Amniotic stem cell (primary cell): Measurements from ENCODE around the gene RNF2.

Source experiments
- DNase-seq: peaks from one replicate; lab custom pipeline; 2025; lab: John Stamatoyannopoulos, UW

RNF2 gene

GRCh38 chr1:185096531-185096930 lies 51.2 kb downstream of the RNF2 start:
- DNase-seq, result no peak

GRCh38 chr1:185104083-185104482 lies 58.7 kb downstream of the RNF2 start:
- DNase-seq, result no peak

- no peak for DNase-seq
These were observed 59.8 kb downstream of the RNF2 start for GRCh38 chr1:185105121-185105520.

- no peak for DNase-seq
These were observed 63.0 kb downstream of the RNF2 start for GRCh38 chr1:185108321-185108720.

GRCh38 chr1:185110145-185110544 lies 64.8 kb downstream of the RNF2 start:
- no peak for DNase-seq

- DNase-seq, result no peak
These were observed 66.5 kb downstream of the RNF2 start for GRCh38 chr1:185111873-185112272.

- DNase-seq, result no peak
These were observed 67.0 kb downstream of the RNF2 start for GRCh38 chr1:185112356-185112755.

- no peak for DNase-seq
These were observed 84.3 kb downstream of the RNF2 start for GRCh38 chr1:185129708-185130107.

- no peak for DNase-seq
These were observed 87.2 kb downstream of the RNF2 start for GRCh38 chr1:185132534-185132933.

GRCh38 chr1:185137896-185138545 lies 92.7 kb downstream of the RNF2 start:
- no peak for DNase-seq

GRCh38 chr1:185139246-185139645 lies 93.9 kb downstream of the RNF2 start:
- no peak for DNase-seq

GRCh38 chr1:185144233-185144632 lies 98.9 kb downstream of the RNF2 start:
- no peak for DNase-seq

GRCh38 chr1:185151215-185151614 lies 105.9 kb downstream of the RNF2 start:
- no peak for DNase-seq
